GM18870 (cell line): ENCODE measurements around the gene MESD.

Source experiments
- ATAC-seq: cut with Tn5 transposase; IDR thresholded peaks from one replicate; pipeline ENCODE4 v1.9.1; 2021; ENCODE audit warnings: moderate library complexity; ENCODE audit not compliant: unreplicated experiment

The MESD gene

DNA sequence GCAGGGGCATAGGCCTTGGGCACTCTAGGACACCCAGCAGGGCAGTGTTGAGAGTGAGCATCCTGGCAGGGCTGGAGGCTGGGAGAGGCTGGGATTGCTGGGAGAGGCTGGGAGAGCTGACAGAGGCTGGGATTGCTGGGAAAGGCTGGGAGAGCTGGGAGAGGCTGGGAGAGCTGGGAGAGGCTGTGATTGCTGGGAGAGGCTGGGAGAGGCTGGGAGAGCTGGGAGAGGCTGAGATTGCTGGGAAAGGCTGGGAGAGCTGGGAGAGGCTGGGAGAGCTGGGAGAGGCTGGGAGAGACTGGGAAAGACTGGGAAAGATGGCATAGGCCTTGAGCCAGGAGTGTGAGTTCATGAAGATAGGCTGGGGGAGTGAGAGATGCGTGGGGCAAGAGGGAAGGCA is 77.8 kb downstream of the MESD start:
- ATAC-seq: no peak

DNA sequence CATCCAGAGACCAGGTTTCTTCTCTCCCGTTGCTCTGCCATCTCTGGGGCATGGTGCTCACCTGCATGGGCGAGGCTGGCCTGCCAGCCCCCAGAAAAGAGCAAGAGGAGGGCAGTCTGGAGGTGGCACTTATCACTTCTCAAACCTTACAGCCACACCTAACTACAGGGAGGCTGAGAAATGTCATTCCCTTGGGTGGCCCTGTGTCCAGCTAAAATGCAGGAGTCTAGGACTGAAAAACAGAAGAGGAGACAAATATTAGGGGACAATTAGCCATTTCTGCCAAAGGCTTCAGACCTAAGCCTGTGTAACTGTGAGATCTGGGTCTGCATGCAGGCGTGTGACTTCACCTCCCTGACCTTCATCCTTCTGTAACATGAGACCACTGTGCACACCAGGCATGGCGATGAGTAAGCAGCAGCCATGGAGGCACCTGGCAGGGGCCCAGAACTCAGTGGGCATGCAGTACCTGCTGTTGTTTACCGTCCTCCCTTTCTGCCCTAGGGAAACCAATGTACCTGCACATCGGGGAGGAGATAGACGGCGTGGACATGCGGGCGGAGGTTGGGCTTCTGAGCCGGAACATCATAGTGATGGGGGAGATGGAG is 83.4 kb downstream of the MESD start:
- ATAC-seq: no peak

DNA sequence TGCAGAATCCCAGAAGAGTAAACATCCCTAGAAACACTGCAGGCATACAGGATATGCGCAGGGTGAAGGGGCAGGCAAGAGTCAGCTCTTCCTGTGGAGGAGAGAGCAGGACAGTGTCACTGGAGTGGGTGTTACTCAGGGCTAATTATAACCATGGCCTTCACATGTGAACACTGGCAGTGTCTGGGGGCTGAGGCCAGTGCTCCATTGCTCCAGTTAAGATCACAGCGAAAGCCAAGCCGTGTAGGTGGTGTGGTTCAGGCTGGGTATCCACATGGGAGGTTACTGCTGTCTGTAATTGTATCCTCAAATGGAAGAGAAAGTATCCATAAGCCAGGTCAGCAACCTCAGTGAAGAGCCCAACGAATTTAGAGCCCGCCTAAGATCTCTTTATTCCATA is 84.6 kb downstream of the MESD start:
- ATAC-seq: no peak

DNA sequence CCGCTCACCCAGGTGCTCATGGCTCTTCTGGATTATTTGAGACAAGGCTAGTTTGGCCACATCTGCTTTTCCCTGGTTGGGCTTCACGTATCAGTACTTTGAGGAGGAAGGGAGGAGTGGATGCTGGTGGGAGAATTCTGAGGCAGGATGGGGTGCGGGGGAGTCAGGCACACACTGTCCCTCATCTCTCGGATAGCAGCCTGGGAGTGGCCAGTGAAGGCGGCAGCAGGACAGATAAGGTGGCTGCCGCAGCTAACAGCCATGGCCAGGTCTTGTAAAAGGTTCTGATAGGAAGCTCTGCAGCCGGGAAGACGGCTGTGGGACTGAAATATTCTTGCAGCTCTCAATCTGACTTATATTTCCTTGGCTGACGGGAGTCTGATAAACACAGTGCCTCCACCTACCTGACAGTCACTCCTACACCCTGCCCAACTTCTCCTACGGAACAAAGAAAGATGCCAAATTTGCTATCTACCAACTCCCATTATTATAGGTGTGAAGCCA is 87.3 kb downstream of the MESD start:
- no peak for ATAC-seq

DNA sequence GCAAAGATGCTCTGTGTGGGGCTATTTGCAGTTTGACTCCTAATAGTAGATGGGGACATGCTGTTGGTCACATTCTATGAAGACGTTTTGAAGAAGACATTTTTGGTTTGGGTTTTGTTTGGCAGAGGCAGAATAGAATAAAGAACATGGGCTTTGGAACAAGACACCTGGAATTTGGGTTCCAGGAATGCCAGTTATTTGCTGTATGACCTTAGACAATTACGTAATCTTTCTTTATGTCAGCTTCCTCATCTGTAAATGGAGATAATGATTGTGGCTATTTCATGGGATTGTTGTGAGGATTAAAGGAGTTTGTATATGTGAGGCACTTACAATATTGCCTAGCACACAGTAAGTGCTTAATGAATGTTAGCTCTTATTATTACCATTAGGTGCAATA is 91.6 kb downstream of the MESD start:
- no peak for ATAC-seq
